HepG2 (cell line): ENCODE measurements around the gene COPS8. TPM values are rescaled to one million over a fixed set of nuclear protein-coding genes. Genes with fewer than 3 reads are reported as not detected.

ENCODE experiments used
- CHD2 ChIP-seq: IDR thresholded peaks from 2 replicates; pipeline ENCODE4 v1.6.1; 2011; ENCODE audit warnings: low read depth, low read length, improper control_type of control experiment
- FOXA1 ChIP-seq, 2 experiments: fragments of 450-650 bp in 1 of 2; sonication (generic) in 1 of 2; formaldehyde crosslinking in 1 of 2; IDR thresholded peaks; 2 replicates each; pipeline versions ENCODE4 v1.4.0 to v1.6.1; 2016 to 2020; ENCODE audit warnings: missing genetic modification reagents in 1 of 2
- MED1 ChIP-seq: sonication (generic); formaldehyde crosslinking; IDR thresholded peaks from 2 replicates; pipeline ENCODE4 v1.4.0; 2020; ENCODE audit warnings: missing genetic modification reagents
- RFXANK ChIP-seq: IDR thresholded peaks from 2 replicates; pipeline ENCODE4 v1.6.1; 2016
- SAFB2 ChIP-seq: sonication (generic); formaldehyde crosslinking; IDR thresholded peaks from 2 replicates; pipeline ENCODE4 v1.5.1; 2020; ENCODE audit warnings: missing genetic modification reagents, low read depth, mild to moderate bottlenecking, borderline replicate concordance
- SMAD9 ChIP-seq: sonication (generic); formaldehyde crosslinking; IDR thresholded peaks from 2 replicates; pipeline ENCODE4 v1.5.1; 2020; ENCODE audit warnings: mild to moderate bottlenecking, missing genetic modification reagents
- SP1 ChIP-seq, 2 experiments: fragments of 450-650 bp in 1 of 2; sonication (generic) in 1 of 2; formaldehyde crosslinking in 1 of 2; IDR thresholded peaks; 2 replicates each; pipeline versions ENCODE4 v1.4.0 to v1.6.1; 2016 to 2020; ENCODE audit warnings: missing genetic modification reagents in 1 of 2
- SRY ChIP-seq: sonication (generic); formaldehyde crosslinking; IDR thresholded peaks from 2 replicates; pipeline ENCODE4 v1.8.0; 2022; ENCODE audit warnings: mild to moderate bottlenecking, missing genetic modification reagents
- TRIM24 ChIP-seq: sonication (generic); formaldehyde crosslinking; IDR thresholded peaks from 2 replicates; pipeline ENCODE4 v1.8.0; 2022; ENCODE audit warnings: mild to moderate bottlenecking, missing genetic modification reagents
- ZFP41 ChIP-seq: sonication (generic); formaldehyde crosslinking; IDR thresholded peaks from 2 replicates; pipeline ENCODE4 v1.4.0; 2020; ENCODE audit warnings: mild to moderate bottlenecking, missing genetic modification reagents, borderline replicate concordance
- ZNF230 ChIP-seq: sonication (generic); formaldehyde crosslinking; IDR thresholded peaks from 2 replicates; pipeline ENCODE4 v1.4.0; 2020; ENCODE audit warnings: mild to moderate bottlenecking, missing genetic modification reagents
- ZNF547 ChIP-seq: sonication (generic); formaldehyde crosslinking; IDR thresholded peaks from 2 replicates; pipeline ENCODE4 v1.5.1; 2020; ENCODE audit warnings: mild to moderate bottlenecking, missing genetic modification reagents
- ZNF569 ChIP-seq: sonication (generic); formaldehyde crosslinking; IDR thresholded peaks from 2 replicates; pipeline ENCODE4 v1.5.0; 2020; ENCODE audit warnings: mild to moderate bottlenecking, missing genetic modification reagents, moderate library complexity, borderline replicate concordance
- ZNF615 ChIP-seq: sonication (generic); formaldehyde crosslinking; IDR thresholded peaks from 2 replicates; pipeline ENCODE4 v1.5.0; 2020; ENCODE audit warnings: mild to moderate bottlenecking, missing genetic modification reagents, borderline replicate concordance
- ZNF644 ChIP-seq: IDR thresholded peaks from 2 replicates; pipeline ENCODE4 v1.6.1; 2016; ENCODE audit warnings: low read depth
- ZNF720 ChIP-seq: sonication (generic); formaldehyde crosslinking; IDR thresholded peaks from 2 replicates; pipeline ENCODE4 v1.4.0; 2020; ENCODE audit warnings: missing genetic modification reagents
- ZSCAN30 ChIP-seq: sonication (generic); formaldehyde crosslinking; IDR thresholded peaks from 2 replicates; pipeline ENCODE4 v1.5.0; 2020; ENCODE audit warnings: mild to moderate bottlenecking, missing genetic modification reagents
- polyA plus RNA-seq, 8 experiments: library from polyadenylated mRNA; depleted of rRNA in 3 of 8; stranded (reverse) in 7 of 8; unstranded in 1 of 8; fragments of >200 nt; fragmentation: Illumina TruSeq in 4 of 8; extraction: Trizol in 4 of 8; gene quantifications; 2 replicates each; pipeline versions ENCODE4 v1.2.1 to v1.2.3, GENCODE V29; 2011 to 2016; ENCODE audit warnings: low read depth in 4 of 8, missing spikeins in 1 of 8, mixed read lengths in 1 of 8; ENCODE audit not compliant: insufficient read depth in 1 of 8
- total RNA-seq, 5 experiments: library from RNA; depleted of rRNA; stranded (reverse); fragments of >200 nt; fragmentation: Illumina TruSeq; extraction: Trizol; gene quantifications; 2 replicates each; pipeline ENCODE4 v1.2.3, GENCODE V29; 2016; ENCODE audit warnings: low read depth in 1 of 5
- TF ChIP-seq, protein P1 (sequence below): sonication (generic); formaldehyde crosslinking; IDR thresholded peaks from 2 replicates; pipeline ENCODE4 v1.9.0; 2021; ENCODE audit warnings: mild to moderate bottlenecking, missing genetic modification reagents
- TF ChIP-seq, protein P2 (sequence below): sonication (generic); formaldehyde crosslinking; IDR thresholded peaks from 2 replicates; pipeline ENCODE4 v1.8.1; 2023; ENCODE audit warnings: mild to moderate bottlenecking, missing genetic modification reagents, borderline replicate concordance
- TF ChIP-seq, protein P3 (sequence below): sonication (generic); formaldehyde crosslinking; IDR thresholded peaks from 2 replicates; pipeline ENCODE4 v1.5.0; 2020; ENCODE audit warnings: missing genetic modification reagents
- TF ChIP-seq, protein P4 (sequence below): sonication (generic); formaldehyde crosslinking; IDR thresholded peaks from 2 replicates; pipeline ENCODE4 v1.5.1; 2020; ENCODE audit warnings: missing genetic modification reagents, mild to moderate bottlenecking, borderline replicate concordance

Gene COPS8
- total and polyA plus RNA-seq, 2 of the 13 experiments (the other 11 are each of a cell fraction or from before 2014, with no cell fraction given): 86.3 to 96.6 TPM

DNA sequence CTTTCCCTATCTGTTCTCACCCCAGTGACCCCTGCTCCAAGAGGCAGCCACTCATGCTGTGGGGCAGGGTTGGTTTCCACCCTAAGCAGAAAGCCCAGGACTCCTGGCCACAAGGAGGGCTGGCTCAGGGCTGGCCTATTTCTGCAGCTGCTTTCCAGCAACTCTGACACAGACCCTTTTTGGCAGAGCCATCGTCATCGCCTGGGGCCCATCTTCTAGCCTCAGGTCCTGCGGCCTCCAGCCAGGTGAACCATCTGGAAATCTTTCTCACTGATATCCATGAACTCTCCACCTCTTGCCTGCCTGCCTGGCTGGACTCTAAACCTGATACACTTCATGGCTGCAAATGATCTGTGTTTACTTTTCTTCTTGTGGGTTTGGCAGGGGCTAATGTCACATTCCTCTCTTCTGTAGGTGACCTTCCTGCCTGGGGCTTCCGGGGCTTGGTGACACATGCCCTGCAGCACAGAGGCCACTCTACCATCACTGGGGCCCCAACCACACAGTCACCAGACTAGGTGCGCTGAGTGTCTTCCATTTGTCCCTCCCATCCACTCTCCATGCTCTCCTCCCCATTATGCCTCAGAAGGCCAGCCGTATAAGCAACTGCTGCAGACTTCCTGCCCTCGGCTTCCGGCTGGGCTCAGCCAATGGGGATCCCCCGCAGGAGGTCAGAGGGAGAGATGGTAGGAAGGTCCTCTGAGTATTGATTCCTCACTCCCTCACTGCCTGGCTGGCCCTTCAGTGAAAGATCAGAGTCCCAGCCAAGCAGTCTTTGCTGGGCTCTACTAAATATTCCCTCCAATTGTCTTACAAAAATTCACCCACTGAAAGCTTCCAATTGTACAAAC lies 9.7 kb upstream of the COPS8 start (continued):
- TF ChIP-seq, protein P1, sequence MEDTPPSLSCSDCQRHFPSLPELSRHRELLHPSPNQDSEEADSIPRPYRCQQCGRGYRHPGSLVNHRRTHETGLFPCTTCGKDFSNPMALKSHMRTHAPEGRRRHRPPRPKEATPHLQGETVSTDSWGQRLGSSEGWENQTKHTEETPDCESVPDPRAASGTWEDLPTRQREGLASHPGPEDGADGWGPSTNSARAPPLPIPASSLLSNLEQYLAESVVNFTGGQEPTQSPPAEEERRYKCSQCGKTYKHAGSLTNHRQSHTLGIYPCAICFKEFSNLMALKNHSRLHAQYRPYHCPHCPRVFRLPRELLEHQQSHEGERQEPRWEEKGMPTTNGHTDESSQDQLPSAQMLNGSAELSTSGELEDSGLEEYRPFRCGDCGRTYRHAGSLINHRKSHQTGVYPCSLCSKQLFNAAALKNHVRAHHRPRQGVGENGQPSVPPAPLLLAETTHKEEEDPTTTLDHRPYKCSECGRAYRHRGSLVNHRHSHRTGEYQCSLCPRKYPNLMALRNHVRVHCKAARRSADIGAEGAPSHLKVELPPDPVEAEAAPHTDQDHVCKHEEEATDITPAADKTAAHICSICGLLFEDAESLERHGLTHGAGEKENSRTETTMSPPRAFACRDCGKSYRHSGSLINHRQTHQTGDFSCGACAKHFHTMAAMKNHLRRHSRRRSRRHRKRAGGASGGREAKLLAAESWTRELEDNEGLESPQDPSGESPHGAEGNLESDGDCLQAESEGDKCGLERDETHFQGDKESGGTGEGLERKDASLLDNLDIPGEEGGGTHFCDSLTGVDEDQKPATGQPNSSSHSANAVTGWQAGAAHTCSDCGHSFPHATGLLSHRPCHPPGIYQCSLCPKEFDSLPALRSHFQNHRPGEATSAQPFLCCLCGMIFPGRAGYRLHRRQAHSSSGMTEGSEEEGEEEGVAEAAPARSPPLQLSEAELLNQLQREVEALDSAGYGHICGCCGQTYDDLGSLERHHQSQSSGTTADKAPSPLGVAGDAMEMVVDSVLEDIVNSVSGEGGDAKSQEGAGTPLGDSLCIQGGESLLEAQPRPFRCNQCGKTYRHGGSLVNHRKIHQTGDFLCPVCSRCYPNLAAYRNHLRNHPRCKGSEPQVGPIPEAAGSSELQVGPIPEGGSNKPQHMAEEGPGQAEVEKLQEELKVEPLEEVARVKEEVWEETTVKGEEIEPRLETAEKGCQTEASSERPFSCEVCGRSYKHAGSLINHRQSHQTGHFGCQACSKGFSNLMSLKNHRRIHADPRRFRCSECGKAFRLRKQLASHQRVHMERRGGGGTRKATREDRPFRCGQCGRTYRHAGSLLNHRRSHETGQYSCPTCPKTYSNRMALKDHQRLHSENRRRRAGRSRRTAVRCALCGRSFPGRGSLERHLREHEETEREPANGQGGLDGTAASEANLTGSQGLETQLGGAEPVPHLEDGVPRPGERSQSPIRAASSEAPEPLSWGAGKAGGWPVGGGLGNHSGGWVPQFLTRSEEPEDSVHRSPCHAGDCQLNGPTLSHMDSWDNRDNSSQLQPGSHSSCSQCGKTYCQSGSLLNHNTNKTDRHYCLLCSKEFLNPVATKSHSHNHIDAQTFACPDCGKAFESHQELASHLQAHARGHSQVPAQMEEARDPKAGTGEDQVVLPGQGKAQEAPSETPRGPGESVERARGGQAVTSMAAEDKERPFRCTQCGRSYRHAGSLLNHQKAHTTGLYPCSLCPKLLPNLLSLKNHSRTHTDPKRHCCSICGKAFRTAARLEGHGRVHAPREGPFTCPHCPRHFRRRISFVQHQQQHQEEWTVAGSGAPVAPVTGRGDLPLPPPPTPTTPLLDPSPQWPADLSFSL (CRISPR knock-in tag): no peak
- TF ChIP-seq FOXA1 (IDR thresholded peaks at IDR 0.05): peak; percentile 70
- peak; percentile 97 for TF ChIP-seq FOXA1 (CRISPR knock-in tag; IDR thresholded peaks at IDR 0.05)
- TF ChIP-seq CHD2: no peak
- peak; percentile 78; the same call in 1 of the 2 replicates for TF ChIP-seq ZNF547 (CRISPR knock-in tag)
- no peak for TF ChIP-seq SMAD9 (CRISPR knock-in tag)
- TF ChIP-seq ZFP41 (CRISPR knock-in tag): no peak
- TF ChIP-seq, protein P2, sequence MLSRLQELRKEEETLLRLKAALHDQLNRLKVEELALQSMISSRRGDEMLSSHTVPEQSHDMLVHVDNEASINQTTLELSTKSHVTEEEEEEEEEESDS (CRISPR knock-in tag): no peak
- TF ChIP-seq ZNF615 (CRISPR knock-in tag): 0 out of 2 replicates have a peak, but pooled peaks have one; percentile 62
- TF ChIP-seq SRY (CRISPR knock-in tag): 0 out of 2 replicates have a peak, but pooled peaks have one; percentile 53
- TF ChIP-seq RFXANK: no peak
- peak; percentile 84; the same call in 1 of the 2 replicates for TF ChIP-seq SAFB2 (CRISPR knock-in tag)
- TF ChIP-seq ZNF720 (CRISPR knock-in tag): no peak
- no peak for TF ChIP-seq ZNF569 (CRISPR knock-in tag)
- peak; percentile 79; the same call in 1 of the 2 replicates for TF ChIP-seq ZNF230 (CRISPR knock-in tag)
- TF ChIP-seq SP1 (IDR thresholded peaks at IDR 0.05): no peak
- TF ChIP-seq SP1 (CRISPR knock-in tag; IDR thresholded peaks at IDR 0.05): no peak
- no peak for TF ChIP-seq TRIM24 (CRISPR knock-in tag)
- TF ChIP-seq, protein P3, sequence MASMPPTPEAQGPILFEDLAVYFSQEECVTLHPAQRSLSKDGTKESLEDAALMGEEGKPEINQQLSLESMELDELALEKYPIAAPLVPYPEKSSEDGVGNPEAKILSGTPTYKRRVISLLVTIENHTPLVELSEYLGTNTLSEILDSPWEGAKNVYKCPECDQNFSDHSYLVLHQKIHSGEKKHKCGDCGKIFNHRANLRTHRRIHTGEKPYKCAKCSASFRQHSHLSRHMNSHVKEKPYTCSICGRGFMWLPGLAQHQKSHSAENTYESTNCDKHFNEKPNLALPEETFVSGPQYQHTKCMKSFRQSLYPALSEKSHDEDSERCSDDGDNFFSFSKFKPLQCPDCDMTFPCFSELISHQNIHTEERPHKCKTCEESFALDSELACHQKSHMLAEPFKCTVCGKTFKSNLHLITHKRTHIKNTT (CRISPR knock-in tag): no peak
- TF ChIP-seq ZSCAN30 (CRISPR knock-in tag): peak; percentile 94
- peak; percentile 94 for TF ChIP-seq MED1 (CRISPR knock-in tag)
- TF ChIP-seq, protein P4, sequence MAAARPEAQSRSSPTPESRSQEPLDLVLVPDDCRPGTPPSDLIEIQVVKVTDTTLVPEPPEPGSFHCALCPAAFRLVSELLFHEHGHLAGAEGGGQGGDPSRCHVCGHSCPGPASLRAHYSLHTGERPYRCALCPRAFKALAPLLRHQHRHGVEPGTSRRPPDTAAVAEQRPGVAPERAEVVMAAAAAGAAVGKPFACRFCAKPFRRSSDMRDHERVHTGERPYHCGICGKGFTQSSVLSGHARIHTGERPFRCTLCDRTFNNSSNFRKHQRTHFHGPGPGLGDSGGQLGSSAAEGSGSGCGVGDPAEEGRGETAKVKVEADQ (CRISPR knock-in tag): peak; percentile 86
- peak; percentile 99 for TF ChIP-seq ZNF644
